AG09309 (cell line): ENCODE measurements around the gene SLC45A2.

Source experiments
- DNase-seq: peaks from one replicate; pipeline ENCODE4 v3.0.0-alpha.2; 2010; ENCODE audit warnings: low read depth
- H3K4me3 ChIP-seq: 2 replicates; pipeline ENCODE4 v1.5.1; 2011; ENCODE audit warnings: mild to moderate bottlenecking, low read depth, low read length, moderate library complexity; ENCODE audit not compliant: control insufficient read depth
- TF ChIP-seq, protein P1 (sequence below): IDR thresholded peaks from 2 replicates; pipeline ENCODE4 v1.5.1; 2011; ENCODE audit warnings: mild to moderate bottlenecking, low read depth, low read length, inconsistent platforms; ENCODE audit not compliant: insufficient read depth, control insufficient read depth; ENCODE audit errors: missing control alignments

The SLC45A2 gene

DNA sequence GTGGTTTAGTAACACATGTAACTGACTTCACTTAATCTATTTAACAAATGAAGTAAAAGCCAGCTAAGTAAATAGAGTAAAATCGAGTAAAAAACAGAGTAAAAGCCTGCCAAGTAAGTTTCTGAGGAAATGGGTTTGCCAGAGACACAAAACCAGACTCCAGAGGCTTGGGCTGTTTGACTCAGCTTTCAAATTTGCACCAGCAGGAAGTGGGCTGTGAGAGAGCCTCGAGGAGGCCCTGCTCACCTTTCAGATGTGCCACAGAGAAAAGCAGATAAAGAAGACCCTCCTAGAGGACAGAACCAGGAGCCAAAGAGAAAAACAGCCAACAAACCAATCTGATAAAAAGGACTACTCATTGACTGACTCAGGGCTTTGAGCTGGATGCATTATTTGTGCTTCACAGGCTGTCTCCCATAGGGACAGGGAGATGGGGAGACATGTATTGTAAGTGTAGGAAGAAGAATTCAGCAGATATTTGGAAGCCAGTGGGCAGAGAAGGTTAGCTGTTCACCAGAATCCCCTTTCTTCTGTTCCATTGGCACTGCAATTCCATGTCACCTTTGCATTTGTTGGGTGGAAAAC, 37.7 kb upstream of the SLC45A2 start:
- DNase-seq = no peak
- no peak overlapping the region for H3K4me3 ChIP-seq
- TF ChIP-seq, protein P1, sequence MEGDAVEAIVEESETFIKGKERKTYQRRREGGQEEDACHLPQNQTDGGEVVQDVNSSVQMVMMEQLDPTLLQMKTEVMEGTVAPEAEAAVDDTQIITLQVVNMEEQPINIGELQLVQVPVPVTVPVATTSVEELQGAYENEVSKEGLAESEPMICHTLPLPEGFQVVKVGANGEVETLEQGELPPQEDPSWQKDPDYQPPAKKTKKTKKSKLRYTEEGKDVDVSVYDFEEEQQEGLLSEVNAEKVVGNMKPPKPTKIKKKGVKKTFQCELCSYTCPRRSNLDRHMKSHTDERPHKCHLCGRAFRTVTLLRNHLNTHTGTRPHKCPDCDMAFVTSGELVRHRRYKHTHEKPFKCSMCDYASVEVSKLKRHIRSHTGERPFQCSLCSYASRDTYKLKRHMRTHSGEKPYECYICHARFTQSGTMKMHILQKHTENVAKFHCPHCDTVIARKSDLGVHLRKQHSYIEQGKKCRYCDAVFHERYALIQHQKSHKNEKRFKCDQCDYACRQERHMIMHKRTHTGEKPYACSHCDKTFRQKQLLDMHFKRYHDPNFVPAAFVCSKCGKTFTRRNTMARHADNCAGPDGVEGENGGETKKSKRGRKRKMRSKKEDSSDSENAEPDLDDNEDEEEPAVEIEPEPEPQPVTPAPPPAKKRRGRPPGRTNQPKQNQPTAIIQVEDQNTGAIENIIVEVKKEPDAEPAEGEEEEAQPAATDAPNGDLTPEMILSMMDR = no peak

DNA sequence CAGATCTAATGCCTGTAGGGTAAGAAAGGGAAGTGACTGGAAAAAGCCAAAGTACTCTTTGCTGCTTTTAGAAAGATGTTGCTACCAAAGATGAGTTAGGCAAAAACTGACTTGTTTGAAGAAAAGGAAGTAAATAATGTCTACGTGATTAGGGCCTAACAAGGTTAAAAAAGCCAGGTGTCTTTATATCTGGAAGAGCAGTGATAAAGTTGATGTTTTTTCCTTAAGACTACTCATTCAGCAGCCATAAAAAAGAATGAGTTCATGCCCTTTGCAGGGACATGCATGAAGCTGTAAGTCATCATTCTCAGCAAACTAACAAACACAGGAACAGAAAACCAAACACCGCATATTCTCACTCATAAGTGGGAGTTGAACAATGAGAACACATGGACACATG, 36.8 kb upstream of the SLC45A2 start:
- DNase-seq = no peak
- no peak overlapping the region for H3K4me3 ChIP-seq
- TF ChIP-seq, protein P1 = no peak

DNA sequence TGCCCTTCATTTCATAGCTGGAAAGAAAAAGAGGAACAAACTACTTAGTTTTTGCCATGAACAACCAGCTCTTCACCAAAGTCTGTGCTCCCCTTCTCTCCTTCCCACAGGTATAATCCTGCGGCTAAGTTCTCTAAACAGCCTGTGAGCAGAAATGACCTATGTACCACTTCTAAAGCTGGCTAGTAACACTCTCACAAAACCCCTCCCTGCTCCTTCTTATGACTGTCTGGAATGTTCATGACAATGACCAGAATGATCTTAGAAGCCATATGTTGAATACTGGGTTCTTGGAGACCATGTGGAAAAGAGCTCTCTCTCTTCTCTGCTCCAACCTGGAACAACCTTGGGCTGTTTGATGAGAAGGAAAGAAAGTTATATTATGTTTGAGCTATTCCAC, 36.2 kb upstream of the SLC45A2 start:
- no peak for DNase-seq
- TF ChIP-seq, protein P1 = no peak
- H3K4me3 ChIP-seq = no peak overlapping the region

DNA sequence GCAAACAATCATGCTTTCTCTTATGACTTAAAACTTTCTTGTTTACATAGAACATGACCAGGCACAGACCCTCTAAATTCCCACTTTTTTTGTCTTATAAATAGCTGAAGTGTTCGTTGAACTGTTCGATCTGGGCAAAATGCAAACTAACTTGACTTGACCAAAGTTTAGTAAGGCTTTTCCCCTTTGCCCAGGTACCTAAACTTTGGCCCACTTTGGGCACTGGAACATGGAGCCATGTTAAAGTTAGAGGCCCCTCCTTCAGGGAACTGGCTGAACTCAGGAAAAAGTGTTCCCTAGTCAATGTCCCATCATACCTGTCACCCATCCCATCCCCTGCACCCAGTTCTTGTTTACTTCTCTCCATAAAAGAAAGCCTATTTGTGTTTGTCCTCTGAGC, 32.8 kb upstream of the SLC45A2 start:
- DNase-seq = no peak
- no peak overlapping the region for H3K4me3 ChIP-seq
- TF ChIP-seq, protein P1 = no peak

DNA sequence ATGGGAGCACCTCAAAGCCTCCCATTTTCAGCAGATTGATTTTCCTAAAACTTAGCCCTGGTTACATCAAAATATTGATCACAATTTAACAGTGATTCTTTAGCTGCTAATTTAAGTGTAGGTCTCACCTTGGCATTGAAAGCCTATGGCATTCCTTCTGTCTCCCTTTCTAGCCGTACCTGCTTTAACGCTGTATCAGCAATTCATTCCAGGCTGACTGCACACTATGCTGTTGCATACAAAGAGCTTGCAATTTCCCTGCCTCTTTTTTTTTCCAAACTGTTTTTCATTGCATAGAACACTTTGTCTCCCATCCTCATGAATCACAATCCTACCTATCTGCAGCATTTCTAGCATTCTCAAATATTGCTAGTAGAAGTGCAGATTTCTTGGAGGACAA, 32.3 kb upstream of the SLC45A2 start:
- DNase-seq = no peak
- TF ChIP-seq, protein P1 = no peak
- no peak overlapping the region for H3K4me3 ChIP-seq

DNA sequence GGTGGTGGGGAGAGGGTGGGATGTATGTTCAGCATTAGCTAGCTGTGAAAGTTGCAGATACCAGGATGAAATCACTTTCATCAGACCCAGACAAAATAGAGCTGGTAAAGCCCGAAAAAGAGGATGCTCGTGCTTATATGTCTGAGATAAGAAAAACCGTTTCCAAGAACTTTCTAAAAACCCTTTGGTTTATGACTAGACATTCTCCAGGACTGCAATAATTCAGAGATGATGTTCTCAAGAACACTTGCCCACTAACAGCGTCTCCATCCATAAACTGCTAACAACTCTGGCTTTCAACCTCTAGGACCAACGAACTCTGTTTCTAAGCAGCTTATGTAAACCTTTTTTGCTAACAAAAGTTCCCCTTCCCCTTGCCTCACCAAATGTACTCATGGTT, 31.7 kb upstream of the SLC45A2 start:
- no peak for DNase-seq
- no peak overlapping the region for H3K4me3 ChIP-seq
- TF ChIP-seq, protein P1 = no peak
